Heart left ventricle (tissue), 16 donors: ENCODE results near the gene GOPC. TPM values are rescaled to one million over a fixed set of nuclear protein-coding genes. Genes with fewer than 3 reads are reported as not detected.

Experiments used
- ATAC-seq, 4 donors: fragments of 200-7000 bp; cut with Tn5 transposase; one replicate each; pipeline ENCODE4 v1.9.1; 2020 to 2022; ENCODE audit warnings: moderate library complexity in 4 of 4, mild to moderate bottlenecking in 3 of 4, moderate number of reproducible peaks in 1 of 4
- DNase-seq, 5 donors: peaks; one replicate each; pipeline ENCODE4 v3.0.0-alpha.2; 2020
- H3K27ac ChIP-seq, 12 donors: fragments of 200-600 bp; sonication (generic) in 4 of 12; one replicate each; pipeline versions ENCODE4 v1.5.0 to v1.8.0; 2016 to 2022; ENCODE audit warnings: mild to moderate bottlenecking in 2 of 12
- H3K27me3 ChIP-seq, 9 donors: fragments of 200-600 bp; sonication (generic) in 2 of 9; one replicate each; pipeline versions ENCODE4 v1.5.1 to v1.8.0; 2016 to 2022; ENCODE audit warnings: mild to moderate bottlenecking in 3 of 9
- H3K36me3 ChIP-seq, 9 donors: fragments of 200-600 bp; sonication (generic) in 2 of 9; one replicate each; pipeline versions ENCODE4 v1.5.0 to v1.8.0; 2018 to 2022; ENCODE audit warnings: mild to moderate bottlenecking in 2 of 9
- H3K4me1 ChIP-seq, 12 donors: fragments of 200-600 bp; sonication (generic) in 4 of 12; one replicate each; pipeline versions ENCODE4 v1.5.0 to v1.8.0; 2016 to 2022; ENCODE audit warnings: mild to moderate bottlenecking in 3 of 12
- H3K4me3 ChIP-seq, 12 donors: fragments of 200-600 bp; sonication (generic) in 4 of 12; one replicate each; pipeline versions ENCODE4 v1.5.0 to v1.8.0; 2017 to 2022; ENCODE audit warnings: mild to moderate bottlenecking in 9 of 12, moderate library complexity in 4 of 12
- H3K9me3 ChIP-seq, 12 donors: fragments of 200-600 bp; sonication (generic) in 4 of 12; one replicate each; pipeline versions ENCODE4 v1.5.0 to v1.8.0; 2016 to 2022; ENCODE audit warnings: mild to moderate bottlenecking in 1 of 12
- CTCF ChIP-seq, 12 donors: fragments of 200-600 bp; sonication (generic) in 4 of 12; IDR thresholded peaks; one replicate each; pipeline versions ENCODE4 v1.5.0 to v1.8.0; 2018 to 2022; ENCODE audit warnings: antibody characterized with exemption in 12 of 12, mild to moderate bottlenecking in 5 of 12
- POLR2A ChIP-seq, 2 donors: fragments of 450-650 bp; IDR thresholded peaks; one replicate each; pipeline ENCODE4 v1.6.1; 2017; ENCODE audit warnings: antibody characterized with exemption in 2 of 2, mild to moderate bottlenecking in 2 of 2, moderate library complexity in 2 of 2
- WGBS, 4 donors: extraction: QIAGEN DNeasy Blood & Tissue Kit in 2 of 4; methylation state at CpG; one replicate each; pipeline versions ENCODE4 v1.1.5 to v1.1.7; 2013 to 2018; 5-methylcytosine and 5-hydroxymethylcytosine counted together
- intact Hi-C, 10 donors: fragments of 100-400 bp; cut with DNase I; formaldehyde crosslinking; loops; one replicate each; pipeline versions ENCODE4 v1.11.1 to v1.14.2; 2022
- polyA plus RNA-seq, 2 donors: library from polyadenylated mRNA; stranded (reverse); fragments of 200-250 nt; gene quantifications; one replicate each; pipeline ENCODE4 v1.2.3, GENCODE V29; 2013
- total RNA-seq, 9 donors: library from RNA; depleted of rRNA in 2 of 9; stranded (reverse); fragments of >200 nt in 2 of 9; fragmentation: NEBNext Ultra II Directional in 3 of 9; extraction: Animal tissue kit (Norgen Biotek cat#: 25700) in 3 of 9; gene quantifications; one replicate each; pipeline versions ENCODE4 v1.1.0 to v1.2.4, GENCODE V29; 2016 to 2023
- donor health status: ischemic (EF 13 %, LVEDD 7.1; RV severe dilation, severe dysfunction).
- donor health status: healthy with polysubstance abuse.
- donor health status: DM: no; HTN: yes; CAD: no.
- donor health status: DM: no; HTN: no; CAD: no.
- donor health status: ischemic (EF 25% LVEDD 6.9; RV normal size, moderate dysfunction).
- donor health status: ischemic (EF 25% LVEDD 5.7; RV mildly dilated, moderate dysfunction).
- donor health status: healthy.
- donor health status: DM: yes; HTN: yes; CAD: no.
- donor health status: ischemic (EF 35%, LVEDD 5.7; RV mildly dilated, moderate dysfunction).
- donor health status: nonischemic (EF 11% LVEDD 7.7; RV severe dilation, severe dysfunction).
- donor health status: DM: yes; HTN: yes; CAD: no.
- donor health status: PGD.
- donor health status: ischemic (EF 29% LVEDD 5.4; RV normal size, mild dysfunction).
- donor health status: nonischemic (EF 23%, LVEDD 6.1; RV moderate dilation, normal function).

GOPC gene
- total and polyA plus RNA-seq, 11 donors, result 13.5 to 29.9 (median 21.2) TPM

GRCh38 chr6:117512056-117512828 is 90.1 kb downstream of the GOPC start:
- WGBS, 4 donors, result 76 to 79% (median 77%) methylated on average over 7 of the region's 7 CpGs
- ATAC-seq, result no peak
- intact Hi-C loops, result no loop called here
- peaks cover 0 to 3% (median 0%) of the 10 kb centered on the region in 9 donors for H3K36me3 ChIP-seq
- no peaks in the 10 kb centered on the region for H3K27me3 ChIP-seq
- no peaks in the 10 kb centered on the region for H3K9me3 ChIP-seq
- H3K4me3 ChIP-seq, result no peak overlapping the region
- no peak for DNase-seq
- no peak overlapping the region for H3K27ac ChIP-seq
- H3K4me1 ChIP-seq, result peaks cover 0 to 12% (median 2%) of the 10 kb centered on the region in 12 donors
- TF ChIP-seq POLR2A (IDR thresholded peaks at IDR 0.05) (no peak), CTCF (IDR thresholded peaks at IDR 0.05) (no peak)

Other genes with a start within 250 kb of the GOPC start
- gene ROS1, start 176.6 kb downstream of the GOPC start, total RNA-seq, result under 1 TPM in 3 of 9 donors, not detected in 6; 0.04 to 0.07 (median 0.06) TPM
- under 1 TPM in 1 of 2 donors, not detected in 1; 0.01 TPM for gene ROS1, start 176.6 kb downstream of the GOPC start, polyA plus RNA-seq
- gene DCBLD1, start 119.8 kb downstream of the GOPC start, total RNA-seq, result 10 to 100 TPM in 1 of 9 donors, 1 to 10 TPM in 8; 3.1 to 11.4 (median 4.1) TPM
- 1 to 10 TPM; 2.9 to 3.5 TPM for gene DCBLD1, start 119.8 kb downstream of the GOPC start, polyA plus RNA-seq
- gene NUS1, start 73.0 kb upstream of the GOPC start, total RNA-seq, result 10 to 100 TPM in 8 of 9 donors, 1 to 10 TPM in 1; 8.1 to 20.1 (median 14.7) TPM
- 10 to 100 TPM in 1 of 2 donors, 1 to 10 TPM in 1; 9.1 to 22.0 TPM for gene NUS1, start 73.0 kb upstream of the GOPC start, polyA plus RNA-seq